Prostate gland (tissue), 2 donors: ENCODE data around the gene XPO5. TPM values are rescaled to one million over a fixed set of nuclear protein-coding genes. Genes with fewer than 3 reads are reported as not detected.

Experiments used
- DNase-seq: peaks from one replicate; pipeline ENCODE4 v3.0.0-alpha.2; 2019; ENCODE audit warnings: low spot score
- H3K27ac ChIP-seq, 2 donors: fragments of 200-600 bp; sonication (generic); 2 replicates each; pipeline ENCODE4 v1.5.1; 2017 to 2019
- H3K27me3 ChIP-seq: fragments of 200-600 bp; sonication (generic); replicated peaks from 2 replicates; pipeline ENCODE4 v1.5.1; 2019; ENCODE audit not compliant: insufficient read depth
- H3K36me3 ChIP-seq, 2 donors: fragments of 200-600 bp; sonication (generic); 1 replicate in 1 of 2; 2 replicates in 1 of 2; pipeline versions ENCODE4 v1.5.1 to v1.8.1; 2017 to 2019
- H3K4me1 ChIP-seq: fragments of 200-600 bp; sonication (generic); replicated peaks from 2 replicates; pipeline ENCODE4 v1.5.1; 2019
- H3K4me3 ChIP-seq, 2 donors: fragments of 200-600 bp; sonication (generic); 2 replicates each; pipeline ENCODE4 v1.5.1; 2017 to 2019
- H3K9me3 ChIP-seq: fragments of 200-600 bp; sonication (generic); 2 replicates; pipeline ENCODE4 v1.5.1; 2017
- POLR2A ChIP-seq: fragments of 450-650 bp; IDR thresholded peaks from one replicate; pipeline ENCODE4 v1.6.1; 2016; ENCODE audit warnings: antibody characterized with exemption, mild to moderate bottlenecking
- POLR2AphosphoS5 ChIP-seq: sonication (generic); formaldehyde crosslinking; IDR thresholded peaks from one replicate; pipeline ENCODE4 v1.6.1; 2017; ENCODE audit warnings: antibody characterized with exemption
- WGBS: methylation state at CpG from one replicate; pipeline ENCODE4 v1.1.5; 2018; 5-methylcytosine and 5-hydroxymethylcytosine counted together
- intact Hi-C: fragments of 100-400 bp; cut with DNase I; formaldehyde crosslinking; loops from one replicate; pipeline ENCODE4 v1.14.2; 2022
- total RNA-seq, 2 donors: library from RNA; depleted of rRNA; stranded (reverse); fragments of >200 nt; gene quantifications; one replicate each; pipeline ENCODE4 v1.1.0, GENCODE V29; 2016
- TF ChIP-seq, protein P1 (sequence below), 4 experiments: fragments of 200-600 bp in 2 of 4; fragments of 450-650 bp in 2 of 4; sonication (generic) in 2 of 4; IDR thresholded peaks; 1 replicate in 3 of 4; 2 replicates in 1 of 4; pipeline ENCODE4 v1.5.1; 2016 to 2019; ENCODE audit warnings: antibody characterized with exemption in 4 of 4, mild to moderate bottlenecking in 2 of 4, moderate library complexity in 2 of 4

The XPO5 gene
- total RNA-seq, 2 donors from 2014 or later = 17.9 to 33.3 TPM

DNA sequence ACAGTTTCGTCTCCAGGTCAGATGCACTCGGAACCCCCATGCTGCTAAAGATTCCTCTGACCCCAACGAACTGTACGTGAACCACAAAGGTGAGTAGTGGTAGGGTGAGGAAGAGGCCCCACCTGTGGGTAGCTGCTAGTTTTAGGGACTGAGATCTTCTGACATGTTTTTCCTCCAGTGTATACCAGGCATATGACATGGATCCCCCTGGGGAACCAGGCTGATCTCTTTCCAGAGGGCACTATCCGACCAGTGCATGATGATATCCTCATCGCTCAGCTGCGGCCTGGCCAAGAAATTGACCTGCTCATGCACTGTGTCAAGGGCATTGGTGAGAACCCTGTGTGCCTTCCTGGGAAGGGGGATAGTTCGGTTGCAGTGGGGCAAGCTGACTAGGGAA is 55.7 kb downstream of the XPO5 start:
- no peak for TF ChIP-seq POLR2AphosphoS5
- TF ChIP-seq POLR2A = no peak
- TF ChIP-seq, protein P1, sequence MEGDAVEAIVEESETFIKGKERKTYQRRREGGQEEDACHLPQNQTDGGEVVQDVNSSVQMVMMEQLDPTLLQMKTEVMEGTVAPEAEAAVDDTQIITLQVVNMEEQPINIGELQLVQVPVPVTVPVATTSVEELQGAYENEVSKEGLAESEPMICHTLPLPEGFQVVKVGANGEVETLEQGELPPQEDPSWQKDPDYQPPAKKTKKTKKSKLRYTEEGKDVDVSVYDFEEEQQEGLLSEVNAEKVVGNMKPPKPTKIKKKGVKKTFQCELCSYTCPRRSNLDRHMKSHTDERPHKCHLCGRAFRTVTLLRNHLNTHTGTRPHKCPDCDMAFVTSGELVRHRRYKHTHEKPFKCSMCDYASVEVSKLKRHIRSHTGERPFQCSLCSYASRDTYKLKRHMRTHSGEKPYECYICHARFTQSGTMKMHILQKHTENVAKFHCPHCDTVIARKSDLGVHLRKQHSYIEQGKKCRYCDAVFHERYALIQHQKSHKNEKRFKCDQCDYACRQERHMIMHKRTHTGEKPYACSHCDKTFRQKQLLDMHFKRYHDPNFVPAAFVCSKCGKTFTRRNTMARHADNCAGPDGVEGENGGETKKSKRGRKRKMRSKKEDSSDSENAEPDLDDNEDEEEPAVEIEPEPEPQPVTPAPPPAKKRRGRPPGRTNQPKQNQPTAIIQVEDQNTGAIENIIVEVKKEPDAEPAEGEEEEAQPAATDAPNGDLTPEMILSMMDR (IDR thresholded peaks at IDR 0.05) = no peak
- 91% methylated on average over 8 of the region's 8 CpGs for WGBS
- Histone ChIP-seq H3K4me3 (no peak overlapping the region), H3K27me3 (no peaks in the 10 kb centered on the region), H3K4me1 (peaks cover 5% of the 10 kb centered on the region), H3K9me3 (no peaks in the 10 kb centered on the region), H3K36me3 (peaks cover 0 to 9% of the 10 kb centered on the region in 2 donors), H3K27ac (no peak overlapping the region)
- DNase-seq = no peak
- intact Hi-C loops = no loop called here

DNA sequence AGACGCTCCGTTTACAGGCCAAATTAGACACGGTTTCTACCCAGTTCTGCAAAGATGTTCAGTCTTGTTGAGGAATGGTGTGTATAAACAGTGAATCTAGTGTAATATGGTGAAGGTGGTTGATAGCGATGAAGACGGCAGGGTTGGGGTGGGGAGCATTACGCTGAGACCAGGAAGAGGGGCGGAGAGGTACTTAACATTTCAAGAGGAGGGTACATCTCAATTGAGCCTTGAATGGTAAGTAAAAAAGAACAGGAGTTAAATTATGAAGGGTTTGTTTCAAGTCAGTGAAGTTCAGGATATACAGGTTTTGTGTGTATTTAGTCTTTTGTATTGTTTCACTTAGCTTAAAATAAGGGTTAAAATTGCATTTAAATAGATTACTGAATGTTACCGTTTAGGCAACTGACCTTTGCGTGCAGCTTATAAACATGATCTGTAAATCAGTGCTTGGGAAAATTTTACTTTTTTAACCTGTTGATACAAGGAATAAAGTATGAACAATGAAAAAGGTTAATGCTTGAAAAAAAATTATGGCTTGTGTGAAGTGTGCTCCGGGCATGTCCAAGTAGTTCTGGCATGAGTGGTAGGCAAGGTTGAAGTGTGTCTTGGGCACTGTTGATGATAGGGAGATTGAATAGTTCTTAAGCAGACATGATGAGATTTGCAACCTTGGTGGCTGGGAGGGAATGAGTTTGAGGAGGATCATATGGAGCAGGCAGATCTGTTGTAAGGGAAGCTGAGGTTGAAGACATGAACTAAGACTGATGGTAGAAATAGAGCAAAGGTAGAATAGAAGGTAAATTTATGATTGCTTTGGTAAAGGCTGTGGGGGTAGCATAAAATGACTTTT is 58.1 kb downstream of the XPO5 start:
- Histone ChIP-seq H3K27me3 (no peaks in the 10 kb centered on the region), H3K36me3 (peaks cover 4 to 14% of the 10 kb centered on the region in 2 donors), H3K9me3 (no peaks in the 10 kb centered on the region), H3K4me3 (peak overlapping the region; percentile 71 to 87), H3K4me1 (peaks cover 9% of the 10 kb centered on the region), H3K27ac (peak overlapping the region; percentile 87 to 89)
- WGBS = 2% methylated on average over 10 of the region's 10 CpGs
- no peak for DNase-seq
- intact Hi-C loops = no loop called here
- TF ChIP-seq, protein P1 (IDR thresholded peaks at IDR 0.05) = no peak

DNA sequence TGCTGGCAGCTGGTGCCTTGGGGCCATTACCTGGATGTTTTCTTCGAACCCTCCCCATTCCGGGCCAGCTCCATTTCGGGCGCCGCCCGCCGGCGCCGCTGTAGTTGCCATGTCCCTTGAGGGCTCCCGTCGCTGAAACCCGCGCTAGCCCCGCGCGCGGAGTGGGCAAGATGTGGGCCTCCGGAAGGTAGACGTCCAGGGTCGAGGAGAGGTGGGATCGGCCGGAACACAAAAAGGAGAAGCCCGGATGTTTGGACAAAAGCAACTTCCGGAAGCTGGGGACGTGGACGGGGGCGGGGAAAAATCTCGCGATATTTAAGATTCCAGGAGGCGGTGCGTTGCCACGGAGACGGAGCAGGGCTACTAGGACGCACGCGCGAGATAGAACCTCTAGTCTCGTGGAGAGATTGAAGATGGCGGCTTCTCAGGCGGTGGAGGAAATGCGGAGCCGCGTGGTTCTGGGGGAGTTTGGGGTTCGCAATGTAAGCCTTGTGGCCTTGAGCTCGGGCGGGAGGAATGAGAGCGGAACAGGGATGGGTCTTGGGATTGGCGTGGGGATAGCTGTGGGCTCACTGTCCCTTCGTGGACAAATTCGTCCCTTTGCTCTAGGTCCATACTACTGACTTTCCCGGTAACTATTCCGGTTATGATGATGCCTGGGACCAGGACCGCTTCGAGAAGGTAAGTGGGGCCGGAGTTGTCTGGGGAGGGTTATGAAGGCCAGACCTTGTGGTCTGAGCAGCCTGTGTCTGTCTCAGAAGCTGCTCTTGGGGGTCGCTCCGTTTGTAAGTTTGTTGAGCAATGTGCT is 58.9 kb downstream of the XPO5 start, which contains the start of the genes POLR1C and YIPF3:
Gene POLR1C (plus strand): TSS at position 393 of the 808 bp plus-strand sequence. CDS start 21 bp downstream, at position 414.
Gene YIPF3 (minus strand): TSS at position 230 of the 808 bp plus-strand sequence. CDS start 119 bp downstream, at position 111.
- Histone ChIP-seq H3K36me3 (peaks cover 4 to 22% of the 10 kb centered on the region in 2 donors), H3K4me1 (peaks cover 9% of the 10 kb centered on the region), H3K27ac (peak within 1 kb of the TSS; percentile 87 to 89), H3K27me3 (no peaks in the 10 kb centered on the region), H3K9me3 (no peaks in the 10 kb centered on the region), H3K4me3 (peak within 1 kb of the TSS; percentile 71 to 87)
- TF ChIP-seq POLR2AphosphoS5 (peak; percentile 97), POLR2A (no peak)
- intact Hi-C loops = no loop called here
- peak; percentile 98 for DNase-seq
- WGBS = under 1% methylated on average over 56 of the region's 57 CpGs

DNA sequence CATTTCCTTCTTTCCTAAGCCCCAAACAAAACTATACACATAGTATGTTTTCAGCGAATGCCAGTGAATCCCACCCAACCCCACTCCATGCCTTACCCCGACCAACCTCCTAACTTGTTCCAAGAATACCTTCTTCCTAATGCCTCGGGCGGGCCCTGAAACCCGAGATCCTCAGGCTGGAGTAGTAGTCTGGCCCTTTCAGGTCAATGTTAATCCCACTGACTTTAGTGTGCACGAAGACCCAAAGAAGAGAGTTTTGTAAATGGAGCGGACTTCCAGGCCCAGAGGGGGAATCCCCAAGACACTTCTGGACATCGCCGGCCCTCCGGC is 59.5 kb downstream of the XPO5 start:
- no peak for TF ChIP-seq POLR2AphosphoS5
- TF ChIP-seq POLR2A = no peak
- TF ChIP-seq, protein P1 (IDR thresholded peaks at IDR 0.05) = no peak
- peak overlapping the region; percentile 71 to 87 for H3K4me3 ChIP-seq
- intact Hi-C loops = no loop called here
- peaks cover 4 to 19% of the 10 kb centered on the region in 2 donors for H3K36me3 ChIP-seq
- H3K4me1 ChIP-seq = peaks cover 9% of the 10 kb centered on the region
- DNase-seq = no peak
- H3K27ac ChIP-seq = peak overlapping the region; percentile 87 to 89
- no peaks in the 10 kb centered on the region for H3K9me3 ChIP-seq
- H3K27me3 ChIP-seq = no peaks in the 10 kb centered on the region
- WGBS = 2% methylated on average over 10 of the region's 10 CpGs

DNA sequence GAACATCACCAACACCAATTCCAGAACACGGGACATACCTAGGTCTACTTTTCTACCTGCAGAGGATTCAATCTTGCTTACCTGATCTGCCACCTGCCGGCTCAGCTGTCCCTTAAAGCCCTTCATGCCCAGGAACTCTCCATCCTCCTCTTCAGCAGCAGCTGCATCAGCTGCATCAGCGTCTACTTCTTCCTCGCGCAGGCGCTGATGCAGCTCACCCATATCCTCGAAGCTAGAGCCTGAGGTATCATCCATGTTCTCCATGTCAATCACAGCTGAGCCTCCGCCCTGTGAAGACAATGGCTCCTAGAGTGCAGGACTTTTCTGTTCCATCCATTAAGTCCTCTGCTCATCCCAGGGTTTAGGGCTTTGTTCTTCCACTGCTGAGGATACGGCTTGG is 60.0 kb downstream of the XPO5 start:
- H3K27me3 ChIP-seq = no peaks in the 10 kb centered on the region

More for the DNA sequence above, 60.0 kb downstream of the XPO5 start:
- no peak for TF ChIP-seq POLR2AphosphoS5
- TF ChIP-seq, protein P1 (IDR thresholded peaks at IDR 0.05) = no peak
- no peak for TF ChIP-seq POLR2A
- Histone ChIP-seq H3K36me3 (peaks cover 4 to 14% of the 10 kb centered on the region in 2 donors), H3K9me3 (no peaks in the 10 kb centered on the region), H3K27ac (peak overlapping the region; percentile 87 to 89), H3K4me1 (peaks cover 9% of the 10 kb centered on the region), H3K4me3 (peak overlapping the region; percentile 71 to 87)
- WGBS = 59% methylated on average over 9 of the region's 9 CpGs
- intact Hi-C loops = no loop called here
- DNase-seq = no peak
